Measurements from ENCODE around the gene CPNE1. TPM values are rescaled to one million over a fixed set of nuclear protein-coding genes. Genes with fewer than 3 reads are reported as not detected.

CPNE1 gene
- 429 TPM for polyA plus RNA-seq (2012; ENCODE audit: insufficient read length, low read depth)

DNA sequence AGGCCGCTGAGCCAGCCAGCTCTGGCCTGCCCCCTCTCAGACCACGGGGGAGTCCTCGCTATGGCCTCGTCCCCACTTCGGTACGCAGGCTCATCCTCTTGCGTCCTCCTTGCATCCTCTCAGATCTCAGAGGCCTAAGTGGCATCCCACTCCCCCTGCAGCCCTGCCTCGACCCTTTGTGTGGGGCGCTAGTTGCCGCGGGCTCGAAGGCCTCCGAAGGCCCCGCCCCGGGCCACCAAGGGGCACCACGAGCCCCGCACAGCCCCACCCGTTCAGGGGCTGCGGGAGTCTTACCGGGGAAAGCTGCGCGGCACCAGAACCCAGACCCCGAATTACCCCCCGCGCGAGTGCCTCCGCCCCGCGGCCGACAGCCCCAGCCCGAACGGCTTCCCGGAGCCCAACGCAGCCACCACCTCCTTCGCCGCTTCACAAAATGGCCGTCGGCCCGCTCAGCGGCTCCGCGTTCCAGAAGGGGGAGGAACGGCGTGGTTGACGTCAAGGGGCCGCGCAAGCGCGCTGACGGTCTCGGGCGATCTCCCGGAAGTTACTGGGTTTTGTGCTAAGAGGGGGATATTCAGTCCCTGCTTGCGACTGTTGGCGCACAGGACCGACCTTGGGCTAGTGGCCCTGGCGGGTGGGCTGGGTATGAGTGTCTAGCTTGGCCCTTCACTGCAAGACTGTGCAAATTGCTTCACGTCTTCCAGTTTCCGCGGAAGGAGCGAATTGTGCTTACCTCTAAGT, at the start of gene CPNE1, which contains the start of gene RBM12:
TSS of gene CPNE1 (minus strand) at position 435 of the 741 bp plus-strand sequence. CDS start 31,977 bp downstream, outside the sequence.
TSS of gene RBM12 (minus strand) at position 435 of the 741 bp plus-strand sequence. CDS start 9,578 bp downstream, outside the sequence.
- peak; percentile 99 for TF ChIP-seq POLR2AphosphoS5 (IDR thresholded peaks at IDR 0.05; ENCODE audit: low read depth, low read length)
- no peak; the same call in 1 of the 2 replicates for TF ChIP-seq SIN3A (IDR thresholded peaks at IDR 0.05; ENCODE audit: borderline replicate concordance, insufficient read depth, low read length)
- peak; percentile 10 to 32; a peak in 1 of 4 replicates for TF ChIP-seq REST (IDR thresholded peaks at IDR 0.05; ENCODE audit: insufficient read depth in 1 of 2, low read depth in 2 of 2, low read length in 2 of 2)
- peak; percentile 68 for TF ChIP-seq FOXP2 (optimal IDR thresholded peaks at IDR 0.05; ENCODE audit: borderline replicate concordance, extremely low read depth, extremely low read length, insufficient read depth)
- TF ChIP-seq TAF1 (IDR thresholded peaks at IDR 0.05; ENCODE audit: borderline replicate concordance, insufficient read depth, low read length) = peak; percentile 92

GRCh38 chr20:35714127-35714526, 49.4 kb upstream of the CPNE1 start:
- TF ChIP-seq TAF1 (IDR thresholded peaks at IDR 0.05; ENCODE audit: borderline replicate concordance, insufficient read depth, low read length) = no peak
- TF ChIP-seq SIN3A (IDR thresholded peaks at IDR 0.05; ENCODE audit: borderline replicate concordance, insufficient read depth, low read length) = no peak
- no peak for TF ChIP-seq REST (IDR thresholded peaks at IDR 0.05; ENCODE audit: insufficient read depth in 1 of 2, low read depth in 2 of 2, low read length in 2 of 2)

DNA sequence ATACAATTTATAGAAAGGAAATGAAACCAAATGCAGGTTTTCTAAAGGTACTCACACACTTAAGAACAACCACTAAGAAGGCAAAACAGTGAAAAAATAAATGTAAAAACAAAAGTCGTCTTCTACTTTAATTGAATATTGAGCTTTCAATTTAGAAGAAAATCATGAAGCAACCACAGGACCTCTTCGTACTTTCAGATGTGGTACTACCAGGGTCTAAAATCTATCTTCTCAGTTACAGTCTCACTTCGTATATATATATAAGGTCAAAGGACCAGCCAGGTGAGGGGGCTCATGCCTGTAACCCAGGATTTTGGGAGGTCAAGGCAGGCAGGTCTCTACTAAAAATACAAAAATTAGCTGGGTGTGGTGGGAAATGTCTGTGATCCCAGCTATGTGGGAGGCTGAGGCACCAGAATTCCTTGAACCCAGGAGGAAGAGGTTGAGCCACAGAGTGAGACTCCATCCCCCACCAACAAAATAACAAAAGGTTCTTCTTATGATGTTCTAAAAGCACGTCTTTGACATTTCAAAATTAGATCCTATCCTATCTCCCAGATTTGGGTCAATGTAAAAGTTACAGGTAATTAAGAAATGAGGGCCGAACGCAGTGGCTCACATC, 47.0 kb upstream of the CPNE1 start:
- no peak for TF ChIP-seq SIN3A (IDR thresholded peaks at IDR 0.05; ENCODE audit: borderline replicate concordance, insufficient read depth, low read length)
- TF ChIP-seq REST (IDR thresholded peaks at IDR 0.05; ENCODE audit: insufficient read depth in 1 of 2, low read depth in 2 of 2, low read length in 2 of 2) = no peak
- TF ChIP-seq TAF1 (IDR thresholded peaks at IDR 0.05; ENCODE audit: borderline replicate concordance, insufficient read depth, low read length) = no peak

DNA sequence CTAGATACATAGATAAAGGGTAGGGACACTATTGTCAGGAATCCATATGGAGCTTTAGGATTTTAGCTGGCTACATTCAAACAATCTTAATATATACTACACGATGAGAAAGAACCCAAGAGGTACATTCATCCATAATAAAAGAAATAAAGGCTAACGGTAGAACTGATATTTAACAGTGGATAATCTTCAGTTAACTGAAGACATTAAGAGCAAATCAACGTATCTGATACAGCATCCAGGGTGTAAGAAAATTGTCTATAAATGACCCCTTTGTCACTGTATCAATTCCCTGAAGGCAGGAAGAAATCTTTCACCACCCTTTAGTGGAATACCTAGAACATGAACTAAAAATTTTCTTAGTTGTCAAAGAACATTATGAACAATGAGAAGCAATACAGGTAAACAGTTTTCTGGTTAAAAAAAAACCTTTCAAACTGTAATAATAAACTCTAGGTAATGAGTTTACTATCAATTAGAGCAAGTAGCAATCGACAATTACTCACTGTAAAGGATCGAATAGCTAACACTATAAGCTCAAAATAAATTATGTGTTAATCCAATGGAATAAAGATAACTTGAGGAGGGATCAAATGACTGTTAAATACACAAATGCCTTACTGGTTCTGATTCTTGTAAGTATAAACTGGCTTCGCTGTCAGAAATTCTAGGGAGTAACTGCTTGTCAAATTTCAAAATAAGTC, 46.3 kb upstream of the CPNE1 start:
- no peak for TF ChIP-seq POLR2AphosphoS5 (IDR thresholded peaks at IDR 0.05; ENCODE audit: low read depth, low read length)
- no peak for TF ChIP-seq TAF1 (IDR thresholded peaks at IDR 0.05; ENCODE audit: borderline replicate concordance, insufficient read depth, low read length)
- TF ChIP-seq FOXP2 (optimal IDR thresholded peaks at IDR 0.05; ENCODE audit: borderline replicate concordance, extremely low read depth, extremely low read length, insufficient read depth) = no peak
- no peak for TF ChIP-seq REST (IDR thresholded peaks at IDR 0.05; ENCODE audit: insufficient read depth in 1 of 2, low read depth in 2 of 2, low read length in 2 of 2)
- TF ChIP-seq SIN3A (IDR thresholded peaks at IDR 0.05; ENCODE audit: borderline replicate concordance, insufficient read depth, low read length) = no peak

Measured in PFSK-1 (cell line).